H1 (cell line): ENCODE results near the gene BCL2A1. TPM values are rescaled to one million over a fixed set of nuclear protein-coding genes. Genes with fewer than 3 reads are reported as not detected.

Experiments
- CTCF ChIA-PET: fragments of 300-600 bp; sonication (Branson Sonifier 250); formaldehyde crosslinking; loops from one replicate; lab custom pipeline; 2021; ENCODE audit not compliant: partially characterized antibody; lab: Charles Lee
- POLR2A ChIA-PET: fragments of 300-600 bp; sonication (Branson Sonifier 250); formaldehyde crosslinking; loops from one replicate; lab custom pipeline; 2021; ENCODE audit warnings: inconsistent platforms; ENCODE audit not compliant: partially characterized antibody; lab: Charles Lee
- DNase-seq, 2 experiments: peaks; one replicate each; pipeline versions ENCODE4 v3.0.0 to v3.0.0-alpha.2; 2010 to 2022; ENCODE audit warnings: low spot score in 2 of 2, low read depth in 1 of 2, mixed read lengths in 1 of 2
- FAIRE-seq: peaks from 2 replicates; lab custom pipeline; 2011; peaks lifted over from hg19 to GRCh38; lab: Jason Lieb, UNC
- H2AFZ ChIP-seq: 2 replicates; pipeline ENCODE4 v1.8.1; 2012; ENCODE audit warnings: low read length, inconsistent platforms
- H2AK5ac ChIP-seq: 2 replicates; pipeline ENCODE4 v1.6.1; 2013; ENCODE audit warnings: low read depth, low read length
- H2BK120ac ChIP-seq: replicated peaks from 2 replicates; pipeline ENCODE3; 2013; ENCODE audit warnings: low read depth, low read length, inconsistent platforms
- H2BK12ac ChIP-seq: 2 replicates; pipeline ENCODE4 v1.6.1; 2013; ENCODE audit warnings: low read depth, low read length
- H2BK15ac ChIP-seq: 2 replicates; pipeline ENCODE4 v1.6.1; 2013; ENCODE audit warnings: low read length
- H2BK20ac ChIP-seq: 2 replicates; pipeline ENCODE4 v1.6.1; 2013; ENCODE audit warnings: low read length
- H2BK5ac ChIP-seq: 2 replicates; pipeline ENCODE4 v1.6.1; 2013; ENCODE audit warnings: low read depth, low read length
- H3K14ac ChIP-seq: 2 replicates; pipeline ENCODE4 v1.6.1; 2013; ENCODE audit warnings: inconsistent platforms; ENCODE audit not compliant: insufficient read length
- H3K18ac ChIP-seq: 2 replicates; pipeline ENCODE4 v1.6.1; 2013; ENCODE audit warnings: low read length; ENCODE audit errors: extremely low read depth
- H3K23ac ChIP-seq: 2 replicates; pipeline ENCODE4 v1.6.1; 2013; ENCODE audit warnings: inconsistent platforms; ENCODE audit not compliant: insufficient read length
- H3K23me2 ChIP-seq: 2 replicates; pipeline ENCODE4 v1.6.1; 2013; ENCODE audit warnings: low read depth, low read length
- H3K27ac ChIP-seq: 2 replicates; pipeline ENCODE4 v1.6.1; 2011; ENCODE audit warnings: low read depth, low read length, inconsistent platforms
- H3K27me3 ChIP-seq, 4 experiments: replicated peaks in 1 of 4; 1 replicate in 1 of 4; 2 replicates in 3 of 4; pipeline versions ENCODE4 v1.6.1 to v1.8.1; 2011 to 2013; ENCODE audit warnings: low read length in 3 of 4, mild to moderate bottlenecking in 3 of 4, inconsistent platforms in 2 of 4, mixed read lengths in 2 of 4, moderate library complexity in 1 of 4; ENCODE audit not compliant: control insufficient read depth in 3 of 4, insufficient read depth in 3 of 4; ENCODE audit errors: extremely low read depth in 1 of 4
- H3K36me3 ChIP-seq, 4 experiments: 2 replicates each; pipeline versions ENCODE4 v1.6.1 to v1.8.1; 2011 to 2013; ENCODE audit warnings: mild to moderate bottlenecking in 4 of 4, low read length in 3 of 4, moderate library complexity in 2 of 4, control low read depth in 1 of 4, inconsistent platforms in 1 of 4; ENCODE audit not compliant: insufficient read depth in 4 of 4, control insufficient read depth in 2 of 4
- H3K4ac ChIP-seq: replicated peaks from 2 replicates; pipeline ENCODE3; 2013; ENCODE audit warnings: low read length, low read depth, mixed read lengths, inconsistent platforms; ENCODE audit not compliant: insufficient read length
- H3K4me1 ChIP-seq, 4 experiments: replicated peaks in 1 of 4; 1 replicate in 1 of 4; 2 replicates in 3 of 4; pipeline versions ENCODE4 v1.6.1 to v1.8.1; 2011 to 2013; ENCODE audit warnings: low read length in 3 of 4, inconsistent platforms in 2 of 4, mixed read lengths in 1 of 4; ENCODE audit not compliant: insufficient read depth in 4 of 4, control insufficient read depth in 3 of 4
- H3K4me2 ChIP-seq, 2 experiments: 2 replicates each; pipeline versions ENCODE4 v1.6.1 to v1.8.1; 2011 to 2013; ENCODE audit warnings: low read depth in 2 of 2, low read length in 2 of 2, control low read depth in 1 of 2, inconsistent platforms in 1 of 2, mild to moderate bottlenecking in 1 of 2; ENCODE audit not compliant: insufficient read depth in 1 of 2
- H3K4me3 ChIP-seq, 4 experiments: fragments of 200-600, 300-600 bp in 1 of 4; sonication (generic), shearing (Covaris generic), sonication (Bioruptor Twin) in 1 of 4; 2 replicates each; pipeline versions ENCODE4 v1.5.1 to v1.8.1; 2011 to 2016; ENCODE audit warnings: low read length in 4 of 4, low read depth in 3 of 4, control low read depth in 2 of 4, inconsistent platforms in 2 of 4, mild to moderate bottlenecking in 2 of 4, mixed read lengths in 1 of 4, moderate library complexity in 1 of 4; ENCODE audit not compliant: insufficient read depth in 2 of 4; ENCODE audit errors: extremely low read depth in 1 of 4
- H3K56ac ChIP-seq: replicated peaks from 2 replicates; pipeline ENCODE3; 2013; ENCODE audit warnings: low read depth, mild to moderate bottlenecking, mixed read lengths, low read length, inconsistent platforms; ENCODE audit not compliant: insufficient read length
- H3K79me1 ChIP-seq: 2 replicates; pipeline ENCODE4 v1.6.1; 2013; ENCODE audit warnings: low read depth, low read length, control low read depth
- H3K79me2 ChIP-seq, 2 experiments: 2 replicates each; pipeline versions ENCODE4 v1.6.1 to v1.8.1; 2012 to 2013; ENCODE audit warnings: low read length in 2 of 2, mild to moderate bottlenecking in 2 of 2, inconsistent platforms in 1 of 2; ENCODE audit not compliant: insufficient read depth in 2 of 2, control insufficient read depth in 1 of 2
- H3K9ac ChIP-seq, 4 experiments: replicated peaks in 1 of 4; 1 replicate in 1 of 4; 2 replicates in 3 of 4; pipeline versions ENCODE4 v1.6.1 to v1.8.1; 2011 to 2013; ENCODE audit warnings: low read depth in 3 of 4, low read length in 3 of 4, control low read depth in 2 of 4, mild to moderate bottlenecking in 2 of 4, moderate library complexity in 2 of 4, inconsistent platforms in 1 of 4; ENCODE audit errors: extremely low read depth in 1 of 4
- H3K9me3 ChIP-seq, 2 experiments: 2 replicates each; pipeline versions ENCODE4 v1.6.1 to v1.8.1; 2012 to 2013; ENCODE audit warnings: mild to moderate bottlenecking in 2 of 2, moderate library complexity in 2 of 2, control low read depth in 1 of 2, inconsistent platforms in 1 of 2, low read depth in 1 of 2, low read length in 1 of 2, mixed read lengths in 1 of 2; ENCODE audit not compliant: insufficient read depth in 2 of 2
- H4K20me1 ChIP-seq, 2 experiments: replicated peaks in 1 of 2; 2 replicates each; pipeline versions ENCODE3 to v1.8.1; 2011 to 2013; ENCODE audit warnings: inconsistent platforms in 2 of 2, low read length in 2 of 2, mild to moderate bottlenecking in 1 of 2; ENCODE audit not compliant: insufficient read depth in 2 of 2, control insufficient read depth in 1 of 2
- H4K5ac ChIP-seq: 2 replicates; pipeline ENCODE4 v1.6.1; 2013; ENCODE audit warnings: low read length, low read depth, mixed read lengths, inconsistent platforms; ENCODE audit not compliant: insufficient read length
- H4K8ac ChIP-seq: 2 replicates; pipeline ENCODE4 v1.8.0; 2013; ENCODE audit warnings: mild to moderate bottlenecking, moderate library complexity, low read length, inconsistent platforms; ENCODE audit not compliant: insufficient read depth; ENCODE audit errors: extremely low read depth
- H4K91ac ChIP-seq: replicated peaks from 2 replicates; pipeline ENCODE3; 2013; ENCODE audit warnings: low read length, mixed read lengths, inconsistent platforms; ENCODE audit not compliant: insufficient read length
- EGR1 ChIP-seq: IDR thresholded peaks from 2 replicates; pipeline ENCODE4 v1.6.1; 2011; ENCODE audit warnings: low read depth, low read length, borderline replicate concordance
- POLR2A ChIP-seq, 2 experiments: IDR thresholded peaks; 1 replicate in 1 of 2; 2 replicates in 1 of 2; pipeline ENCODE4 v1.6.1; 2011; ENCODE audit warnings: low read depth in 2 of 2, low read length in 2 of 2, mild to moderate bottlenecking in 2 of 2; ENCODE audit errors: control extremely low read depth in 1 of 2
- RAD21 ChIP-seq, 2 experiments: IDR thresholded peaks in 1 of 2; conservative IDR thresholded peaks in 1 of 2; 2 replicates each; pipeline ENCODE4 v1.6.1; 2011; ENCODE audit warnings: low read depth in 2 of 2, low read length in 2 of 2, improper control_type of control experiment in 1 of 2, inconsistent platforms in 1 of 2, mild to moderate bottlenecking in 1 of 2, moderate library complexity in 1 of 2
- RXRA ChIP-seq: IDR thresholded peaks from 2 replicates; pipeline ENCODE4 v1.6.1; 2011; ENCODE audit warnings: low read depth, mild to moderate bottlenecking, low read length, moderate library complexity; ENCODE audit not compliant: insufficient read depth
- SAP30 ChIP-seq: fragments of 300-600 bp; sonication (generic); IDR thresholded peaks from 2 replicates; pipeline ENCODE4 v1.7.1; 2012; ENCODE audit warnings: low read length, moderate library complexity, mild to moderate bottlenecking, inconsistent platforms; ENCODE audit not compliant: insufficient read depth, insufficient replicate concordance
- SIX5 ChIP-seq: IDR thresholded peaks from 2 replicates; pipeline ENCODE4 v1.6.1; 2011; ENCODE audit warnings: mild to moderate bottlenecking, low read depth, low read length
- polyA plus RNA-seq, 7 experiments: library from polyadenylated mRNA; depleted of rRNA in 3 of 7; stranded (reverse) in 5 of 7; unstranded in 2 of 7; fragments of >200 nt in 5 of 7; fragments of 200-250 nt in 2 of 7; gene quantifications; 1 replicate in 5 of 7; 2 replicates in 1 of 7; 4 replicates in 1 of 7; pipeline versions ENCODE4 v1.2.1 to v1.2.3, GENCODE V29; 2011 to 2013; ENCODE audit warnings: missing spikeins in 2 of 7, mixed read lengths in 2 of 7
- total RNA-seq: library from RNA; stranded (reverse); fragmentation: NEBNext Ultra II Directional; extraction: Animal tissue kit (Norgen Biotek cat#: 25700); gene quantifications from 2 replicates; pipeline ENCODE4 v1.2.1, GENCODE V29; 2021
- TF ChIP-seq, protein P1 (sequence below): IDR thresholded peaks from 2 replicates; pipeline ENCODE4 v1.6.1; 2011; ENCODE audit warnings: low read length, improper control_type of control experiment

The BCL2A1 gene
- total and polyA plus RNA-seq, 2 of the 8 experiments (the other 6 are each of a cell fraction or from before 2014, with no cell fraction given) = not detected

DNA sequence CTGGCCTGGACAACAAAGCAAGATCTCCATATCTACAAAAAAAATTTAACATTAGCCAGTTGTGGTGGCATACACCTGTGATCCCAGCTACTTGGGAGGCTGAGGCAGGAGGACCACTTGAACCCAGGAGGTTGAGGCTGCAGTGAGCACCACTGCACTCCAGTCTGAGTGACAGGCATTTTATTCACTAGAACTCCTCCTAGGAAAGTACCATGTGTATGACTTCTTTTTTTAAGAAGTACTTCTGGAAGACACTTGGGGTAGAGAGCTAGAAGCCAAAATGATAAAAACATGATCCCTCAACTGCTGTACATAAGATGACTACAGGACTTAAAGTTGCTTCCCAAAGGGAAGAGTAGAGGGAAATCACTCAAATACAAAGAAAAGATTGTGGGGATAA is 24.0 kb downstream of the BCL2A1 start:
- FAIRE-seq = no peak
- no peak overlapping the region for H2AK5ac ChIP-seq
- H3K4me3 ChIP-seq = no peak overlapping the region

More for the DNA sequence above, 24.0 kb downstream of the BCL2A1 start:
- Histone ChIP-seq H3K36me3 (no peaks in the 10 kb centered on the region), H4K91ac (no peak overlapping the region), H2BK120ac (no peak overlapping the region), H2AFZ (no peak overlapping the region), H3K9me3 (no peaks in the 10 kb centered on the region), H3K79me1 (no peaks in the 10 kb centered on the region), H3K4ac (no peak overlapping the region), H3K9ac (no peak overlapping the region), H3K79me2 (no peaks in the 10 kb centered on the region), H3K27ac (no peak overlapping the region), H4K8ac (no peak overlapping the region), H3K4me1 (no peaks in the 10 kb centered on the region), H3K4me2 (no peak overlapping the region), H2BK15ac (no peak overlapping the region), H3K14ac (no peak overlapping the region), H4K5ac (no peak overlapping the region), H3K56ac (no peak overlapping the region), H3K23ac (no peak overlapping the region), H3K23me2 (no peaks in the 10 kb centered on the region), H4K20me1 (no peaks in the 10 kb centered on the region), H2BK20ac (no peak overlapping the region), H3K18ac (no peak overlapping the region), H2BK5ac (no peak overlapping the region), H2BK12ac (no peak overlapping the region), H3K27me3 (no peaks in the 10 kb centered on the region)
- ChIA-PET POLR2A (interaction anchor here (1.1 kb wide), 1 partner anchor 10 kb away, joined by 3 read pairs; no protein-coding TSS in a partner anchor), CTCF (interaction anchor here (1.1 kb wide), 1 partner anchor 516 kb away, joined by 3 read pairs; no protein-coding TSS in a partner anchor)
- DNase-seq = no peak
- TF ChIP-seq EGR1 (no peak), RAD21 (IDR thresholded peaks at IDR 0.05 in 1 of 2, conservative IDR thresholded peaks at IDR 0.05 in 1 of 2; ENCODE audit: low read depth in 2 of 2, low read length in 2 of 2) (no peak), SIX5 (no peak), SAP30 (no peak), RXRA (no peak), POLR2A (IDR thresholded peaks at IDR 0.05; ENCODE audit: control extremely low read depth in 1 of 2, low read depth in 2 of 2, low read length in 2 of 2) (no peak)
- TF ChIP-seq, protein P1, sequence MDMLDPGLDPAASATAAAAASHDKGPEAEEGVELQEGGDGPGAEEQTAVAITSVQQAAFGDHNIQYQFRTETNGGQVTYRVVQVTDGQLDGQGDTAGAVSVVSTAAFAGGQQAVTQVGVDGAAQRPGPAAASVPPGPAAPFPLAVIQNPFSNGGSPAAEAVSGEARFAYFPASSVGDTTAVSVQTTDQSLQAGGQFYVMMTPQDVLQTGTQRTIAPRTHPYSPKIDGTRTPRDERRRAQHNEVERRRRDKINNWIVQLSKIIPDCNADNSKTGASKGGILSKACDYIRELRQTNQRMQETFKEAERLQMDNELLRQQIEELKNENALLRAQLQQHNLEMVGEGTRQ = no peak
